ENCODE results near the gene HACD2.
"Not testable (repeated sequence)": the region's sequence is repeated elsewhere in the genome, so short reads cannot be mapped to it uniquely, and the experiment has no call there.

Gene HACD2

GRCh38 chr3:123525433-123525832 is 59.4 kb downstream of the HACD2 start:
- DNase-seq (ENCODE audit: low read depth in 2 of 2) = no peak

- no peak for DNase-seq (ENCODE audit: low read depth in 2 of 2)
These were observed 59.9 kb downstream of the HACD2 start for GRCh38 chr3:123524981-123525380.

GRCh38 chr3:123523023-123523412 is 61.8 kb downstream of the HACD2 start:
- DNase-seq (ENCODE audit: low read depth in 2 of 2) = no peak

- no peak for DNase-seq (ENCODE audit: low read depth in 2 of 2)
These were observed 62.4 kb downstream of the HACD2 start for GRCh38 chr3:123522320-123523022.

- DNase-seq (ENCODE audit: low read depth in 2 of 2) = no peak
These were observed 63.5 kb downstream of the HACD2 start for GRCh38 chr3:123521179-123521969.

GRCh38 chr3:123520656-123521055 is 64.2 kb downstream of the HACD2 start:
- DNase-seq (ENCODE audit: low read depth in 2 of 2) = no peak

GRCh38 chr3:123518892-123519485 is 65.9 kb downstream of the HACD2 start:
- no peak for DNase-seq (ENCODE audit: low read depth in 2 of 2)

GRCh38 chr3:123511726-123512125 is 73.1 kb downstream of the HACD2 start:
- DNase-seq (ENCODE audit: low read depth in 2 of 2) = no peak

- DNase-seq (ENCODE audit: low read depth in 2 of 2) = no peak
These were observed 73.8 kb downstream of the HACD2 start for GRCh38 chr3:123511084-123511483.

- no peak for DNase-seq (ENCODE audit: low read depth in 2 of 2)
These were observed 76.7 kb downstream of the HACD2 start for GRCh38 chr3:123508178-123508577.

- DNase-seq (ENCODE audit: low read depth in 2 of 2) = no peak
These were observed 79.0 kb downstream of the HACD2 start for GRCh38 chr3:123505820-123506219.

GRCh38 chr3:123503203-123503602 is 81.7 kb downstream of the HACD2 start:
- no peak for DNase-seq (ENCODE audit: low read depth in 2 of 2)

GRCh38 chr3:123499322-123499721 is 85.5 kb downstream of the HACD2 start:
- no peak for DNase-seq (ENCODE audit: low read depth in 2 of 2)

GRCh38 chr3:123498761-123499160 is 86.1 kb downstream of the HACD2 start:
- no peak for DNase-seq (ENCODE audit: low read depth in 2 of 2)

- DNase-seq (ENCODE audit: low read depth in 2 of 2) = no peak
These were observed 90.9 kb downstream of the HACD2 start for GRCh38 chr3:123493912-123494311.

- DNase-seq (ENCODE audit: low read depth in 2 of 2) = no peak
These were observed 92.8 kb downstream of the HACD2 start for GRCh38 chr3:123491966-123492587.

- peak; percentile 7 to 30 for DNase-seq (ENCODE audit: low read depth in 2 of 2)
These were observed 95.4 kb downstream of the HACD2 start for GRCh38 chr3:123489400-123490004.

- DNase-seq (ENCODE audit: low read depth in 2 of 2) = no peak
These were observed 96.1 kb downstream of the HACD2 start for GRCh38 chr3:123488645-123489347.

GRCh38 chr3:123487063-123487462 is 97.8 kb downstream of the HACD2 start:
- DNase-seq (ENCODE audit: low read depth in 2 of 2) = not testable (repeated sequence)

GRCh38 chr3:123486460-123486859 is 98.4 kb downstream of the HACD2 start:
- DNase-seq (ENCODE audit: low read depth in 2 of 2) = no peak

GRCh38 chr3:123485551-123485950 is 99.3 kb downstream of the HACD2 start:
- DNase-seq (ENCODE audit: low read depth in 2 of 2) = no peak

Data from stimulated activated CD4-positive, alpha-beta T cell treated with anti-CD3 and anti-CD28 coated beads, Interleukin-1b, Interleukin-23, amount 100 ng/mL, for 4 hours (primary cell).